ENCODE results near the gene POLR3G.

DNA sequence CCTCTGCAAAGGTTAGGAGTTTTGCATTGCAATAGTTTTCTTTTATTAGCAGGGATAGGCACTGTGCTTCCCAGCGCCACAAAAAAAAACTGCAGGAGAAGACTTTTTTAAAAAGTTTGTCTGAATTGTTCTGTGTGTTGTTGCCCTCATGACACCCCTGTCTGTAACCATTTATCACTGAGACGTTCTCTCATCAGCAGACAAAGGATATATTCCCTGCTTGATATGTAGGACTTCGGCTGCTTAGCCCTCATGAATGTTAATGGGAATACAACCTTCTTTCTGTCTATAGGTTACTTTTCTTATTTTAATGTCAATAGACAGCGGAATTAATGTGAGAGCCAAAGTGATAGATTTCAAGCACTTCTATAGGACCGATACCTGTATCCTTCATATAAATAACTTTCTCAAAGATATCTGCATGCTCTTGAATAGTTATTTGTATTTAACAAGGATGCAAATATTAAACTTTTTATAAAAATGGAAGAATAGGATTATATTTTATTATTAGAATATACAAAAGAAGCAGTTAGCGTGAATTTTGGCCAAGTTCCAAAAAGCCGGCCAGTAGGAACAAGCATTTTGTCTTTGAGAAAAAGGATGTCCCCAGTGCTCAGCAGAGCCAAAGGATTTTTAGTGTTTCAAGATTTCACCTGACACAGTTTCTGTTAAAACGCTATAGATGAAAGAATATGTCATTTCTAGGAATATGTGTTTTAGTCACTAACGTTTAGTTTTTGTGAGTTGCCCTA, 56.2 kb downstream of the POLR3G start:
- TF ChIP-seq, protein P1, sequence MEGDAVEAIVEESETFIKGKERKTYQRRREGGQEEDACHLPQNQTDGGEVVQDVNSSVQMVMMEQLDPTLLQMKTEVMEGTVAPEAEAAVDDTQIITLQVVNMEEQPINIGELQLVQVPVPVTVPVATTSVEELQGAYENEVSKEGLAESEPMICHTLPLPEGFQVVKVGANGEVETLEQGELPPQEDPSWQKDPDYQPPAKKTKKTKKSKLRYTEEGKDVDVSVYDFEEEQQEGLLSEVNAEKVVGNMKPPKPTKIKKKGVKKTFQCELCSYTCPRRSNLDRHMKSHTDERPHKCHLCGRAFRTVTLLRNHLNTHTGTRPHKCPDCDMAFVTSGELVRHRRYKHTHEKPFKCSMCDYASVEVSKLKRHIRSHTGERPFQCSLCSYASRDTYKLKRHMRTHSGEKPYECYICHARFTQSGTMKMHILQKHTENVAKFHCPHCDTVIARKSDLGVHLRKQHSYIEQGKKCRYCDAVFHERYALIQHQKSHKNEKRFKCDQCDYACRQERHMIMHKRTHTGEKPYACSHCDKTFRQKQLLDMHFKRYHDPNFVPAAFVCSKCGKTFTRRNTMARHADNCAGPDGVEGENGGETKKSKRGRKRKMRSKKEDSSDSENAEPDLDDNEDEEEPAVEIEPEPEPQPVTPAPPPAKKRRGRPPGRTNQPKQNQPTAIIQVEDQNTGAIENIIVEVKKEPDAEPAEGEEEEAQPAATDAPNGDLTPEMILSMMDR (tag by site-specific recombination; IDR thresholded peaks at IDR 0.05) = no peak
- TF ChIP-seq YY1 (tag by site-specific recombination; IDR thresholded peaks at IDR 0.05) = no peak
- no peak for TF ChIP-seq ZNF830 (tag by site-specific recombination; IDR thresholded peaks at IDR 0.05; ENCODE audit: low read depth)
- no peak for TF ChIP-seq ZNF311 (tag by site-specific recombination; IDR thresholded peaks at IDR 0.05; ENCODE audit: borderline replicate concordance)
- no peak for TF ChIP-seq ZNF24 (tag by site-specific recombination; IDR thresholded peaks at IDR 0.05)
- no peak for TF ChIP-seq ZBTB17 (tag by site-specific recombination; IDR thresholded peaks at IDR 0.05)
